Measurements from ENCODE around the gene TAMM41. TPM values are rescaled to one million over a fixed set of nuclear protein-coding genes. Genes with fewer than 3 reads are reported as not detected.

Gene TAMM41
- total and polyA plus RNA-seq, 10 of the 15 experiments (the other 5 are each of a cell fraction or from before 2014, with no cell fraction given): 10.4 to 36.6 (median 18.3) TPM

DNA sequence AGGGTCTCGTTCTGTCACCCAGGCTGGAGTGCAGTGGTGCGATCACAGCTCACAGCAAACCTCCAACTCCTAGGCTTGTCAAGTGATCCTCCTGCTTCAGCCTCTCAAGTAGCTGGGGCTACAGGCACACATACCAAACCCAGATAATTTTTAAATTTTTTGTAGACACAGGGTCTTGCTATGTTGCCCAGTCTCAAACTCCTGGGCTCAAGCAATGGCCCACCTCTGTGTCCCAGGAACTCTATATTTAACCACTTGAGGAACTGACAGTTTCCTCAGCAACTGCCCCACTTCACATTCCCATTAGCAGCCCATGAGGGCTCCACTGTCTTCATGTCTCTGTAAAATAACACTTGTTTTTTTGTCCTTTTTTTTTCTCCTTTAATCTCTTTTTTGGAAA, 68.4 kb downstream of the TAMM41 start:
- Histone ChIP-seq H3K4me2 (ENCODE audit: control insufficient read depth, insufficient read depth) (no peak overlapping the region), H3K27ac (ENCODE audit: control insufficient read depth, insufficient read depth) (no peak overlapping the region), H3K27me3 (replicated peaks in 1 of 2; ENCODE audit: control insufficient read depth in 2 of 2, insufficient read depth in 2 of 2, low read length in 1 of 2) (no peaks in the 10 kb centered on the region), H2AFZ (ENCODE audit: control insufficient read depth, low read depth, low read length) (no peak overlapping the region), H3K4me1 (ENCODE audit: control insufficient read depth, insufficient read depth, low read length) (no peaks in the 10 kb centered on the region), H4K20me1 (ENCODE audit: control insufficient read depth, insufficient read depth) (no peaks in the 10 kb centered on the region), H3K79me2 (ENCODE audit: control insufficient read depth, insufficient read depth, low read length) (no peaks in the 10 kb centered on the region), H3K9ac (ENCODE audit: control insufficient read depth, insufficient read depth, low read length) (no peak overlapping the region), H3K36me3 (ENCODE audit: control insufficient read depth in 2 of 2, insufficient read depth in 2 of 2, low read length in 1 of 2) (no peaks in the 10 kb centered on the region), H3K9me3 (replicated peaks; ENCODE audit: control insufficient read depth, insufficient read depth, low read length) (no peaks in the 10 kb centered on the region), H3K4me3 (no peak overlapping the region)
- ATAC-seq: no peak
- no peak for DNase-seq (ENCODE audit: low read depth, low spot score)
- POLR2A ChIA-PET: no interaction called here
- RAD21 ChIA-PET (ENCODE audit: unreplicated experiment): no interaction called here
- in situ Hi-C loops (cut with MboI) (no loop called here), intact Hi-C loops (cut with micrococcal nuclease; ENCODE audit: unreplicated experiment) (no loop called here)
- SMC1A ChIA-PET (ENCODE audit: uncharacterized antibody, unreplicated experiment): no interaction called here
- BruUV-seq (replicated peaks): no TSS peak
- WGBS (ENCODE audit: insufficient coverage, insufficient replicate concordance, low lambda C conversion rate, missing lambda C conversion rate): 100% methylated on average over 2 of the region's 2 CpGs
- CTCF ChIA-PET: no interaction called here
- FAIRE-seq: no peak
- TF ChIP-seq ATF7 (IDR thresholded peaks at IDR 0.05; ENCODE audit: low read depth): no peak
- TF ChIP-seq POLR2A (IDR thresholded peaks at IDR 0.05; ENCODE audit: low read depth, low read length): no peak
- TF ChIP-seq CBX5 (IDR thresholded peaks at IDR 0.05; ENCODE audit: low read depth): no peak
- TF ChIP-seq ZNF24 (IDR thresholded peaks at IDR 0.05): no peak
- TF ChIP-seq, protein P1, sequence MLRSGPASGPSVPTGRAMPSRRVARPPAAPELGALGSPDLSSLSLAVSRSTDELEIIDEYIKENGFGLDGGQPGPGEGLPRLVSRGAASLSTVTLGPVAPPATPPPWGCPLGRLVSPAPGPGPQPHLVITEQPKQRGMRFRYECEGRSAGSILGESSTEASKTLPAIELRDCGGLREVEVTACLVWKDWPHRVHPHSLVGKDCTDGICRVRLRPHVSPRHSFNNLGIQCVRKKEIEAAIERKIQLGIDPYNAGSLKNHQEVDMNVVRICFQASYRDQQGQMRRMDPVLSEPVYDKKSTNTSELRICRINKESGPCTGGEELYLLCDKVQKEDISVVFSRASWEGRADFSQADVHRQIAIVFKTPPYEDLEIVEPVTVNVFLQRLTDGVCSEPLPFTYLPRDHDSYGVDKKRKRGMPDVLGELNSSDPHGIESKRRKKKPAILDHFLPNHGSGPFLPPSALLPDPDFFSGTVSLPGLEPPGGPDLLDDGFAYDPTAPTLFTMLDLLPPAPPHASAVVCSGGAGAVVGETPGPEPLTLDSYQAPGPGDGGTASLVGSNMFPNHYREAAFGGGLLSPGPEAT (IDR thresholded peaks at IDR 0.05; ENCODE audit: low read depth): no peak
- TF ChIP-seq, protein P2, sequence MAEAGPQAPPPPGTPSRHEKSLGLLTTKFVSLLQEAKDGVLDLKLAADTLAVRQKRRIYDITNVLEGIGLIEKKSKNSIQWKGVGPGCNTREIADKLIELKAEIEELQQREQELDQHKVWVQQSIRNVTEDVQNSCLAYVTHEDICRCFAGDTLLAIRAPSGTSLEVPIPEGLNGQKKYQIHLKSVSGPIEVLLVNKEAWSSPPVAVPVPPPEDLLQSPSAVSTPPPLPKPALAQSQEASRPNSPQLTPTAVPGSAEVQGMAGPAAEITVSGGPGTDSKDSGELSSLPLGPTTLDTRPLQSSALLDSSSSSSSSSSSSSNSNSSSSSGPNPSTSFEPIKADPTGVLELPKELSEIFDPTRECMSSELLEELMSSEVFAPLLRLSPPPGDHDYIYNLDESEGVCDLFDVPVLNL (IDR thresholded peaks at IDR 0.05; ENCODE audit: low read depth, low read length): no peak
- TF ChIP-seq SIX5 (IDR thresholded peaks at IDR 0.05; ENCODE audit: low read depth, low read length, severe bottlenecking): no peak
- TF ChIP-seq BCL11A (IDR thresholded peaks at IDR 0.05; ENCODE audit: low read depth, low read length): no peak
- TF ChIP-seq, protein P3, sequence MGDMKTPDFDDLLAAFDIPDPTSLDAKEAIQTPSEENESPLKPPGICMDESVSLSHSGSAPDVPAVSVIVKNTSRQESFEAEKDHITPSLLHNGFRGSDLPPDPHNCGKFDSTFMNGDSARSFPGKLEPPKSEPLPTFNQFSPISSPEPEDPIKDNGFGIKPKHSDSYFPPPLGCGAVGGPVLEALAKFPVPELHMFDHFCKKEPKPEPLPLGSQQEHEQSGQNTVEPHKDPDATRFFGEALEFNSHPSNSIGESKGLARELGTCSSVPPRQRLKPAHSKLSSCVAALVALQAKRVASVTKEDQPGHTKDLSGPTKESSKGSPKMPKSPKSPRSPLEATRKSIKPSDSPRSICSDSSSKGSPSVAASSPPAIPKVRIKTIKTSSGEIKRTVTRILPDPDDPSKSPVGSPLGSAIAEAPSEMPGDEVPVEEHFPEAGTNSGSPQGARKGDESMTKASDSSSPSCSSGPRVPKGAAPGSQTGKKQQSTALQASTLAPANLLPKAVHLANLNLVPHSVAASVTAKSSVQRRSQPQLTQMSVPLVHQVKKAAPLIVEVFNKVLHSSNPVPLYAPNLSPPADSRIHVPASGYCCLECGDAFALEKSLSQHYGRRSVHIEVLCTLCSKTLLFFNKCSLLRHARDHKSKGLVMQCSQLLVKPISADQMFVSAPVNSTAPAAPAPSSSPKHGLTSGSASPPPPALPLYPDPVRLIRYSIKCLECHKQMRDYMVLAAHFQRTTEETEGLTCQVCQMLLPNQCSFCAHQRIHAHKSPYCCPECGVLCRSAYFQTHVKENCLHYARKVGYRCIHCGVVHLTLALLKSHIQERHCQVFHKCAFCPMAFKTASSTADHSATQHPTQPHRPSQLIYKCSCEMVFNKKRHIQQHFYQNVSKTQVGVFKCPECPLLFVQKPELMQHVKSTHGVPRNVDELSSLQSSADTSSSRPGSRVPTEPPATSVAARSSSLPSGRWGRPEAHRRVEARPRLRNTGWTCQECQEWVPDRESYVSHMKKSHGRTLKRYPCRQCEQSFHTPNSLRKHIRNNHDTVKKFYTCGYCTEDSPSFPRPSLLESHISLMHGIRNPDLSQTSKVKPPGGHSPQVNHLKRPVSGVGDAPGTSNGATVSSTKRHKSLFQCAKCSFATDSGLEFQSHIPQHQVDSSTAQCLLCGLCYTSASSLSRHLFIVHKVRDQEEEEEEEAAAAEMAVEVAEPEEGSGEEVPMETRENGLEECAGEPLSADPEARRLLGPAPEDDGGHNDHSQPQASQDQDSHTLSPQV (IDR thresholded peaks at IDR 0.05): no peak
- TF ChIP-seq, protein P4, sequence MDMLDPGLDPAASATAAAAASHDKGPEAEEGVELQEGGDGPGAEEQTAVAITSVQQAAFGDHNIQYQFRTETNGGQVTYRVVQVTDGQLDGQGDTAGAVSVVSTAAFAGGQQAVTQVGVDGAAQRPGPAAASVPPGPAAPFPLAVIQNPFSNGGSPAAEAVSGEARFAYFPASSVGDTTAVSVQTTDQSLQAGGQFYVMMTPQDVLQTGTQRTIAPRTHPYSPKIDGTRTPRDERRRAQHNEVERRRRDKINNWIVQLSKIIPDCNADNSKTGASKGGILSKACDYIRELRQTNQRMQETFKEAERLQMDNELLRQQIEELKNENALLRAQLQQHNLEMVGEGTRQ (IDR thresholded peaks at IDR 0.05; ENCODE audit: borderline replicate concordance, low read depth, low read length): no peak
- TF ChIP-seq TBL1XR1 (IDR thresholded peaks at IDR 0.05; ENCODE audit: low read depth, low read length): no peak
- no peak for TF ChIP-seq MEF2B (IDR thresholded peaks at IDR 0.05; ENCODE audit: partially characterized antibody, poor library complexity, severe bottlenecking)
- TF ChIP-seq SREBF2 (IDR thresholded peaks at IDR 0.05; ENCODE audit: low read length): no peak
- TF ChIP-seq, protein P5, sequence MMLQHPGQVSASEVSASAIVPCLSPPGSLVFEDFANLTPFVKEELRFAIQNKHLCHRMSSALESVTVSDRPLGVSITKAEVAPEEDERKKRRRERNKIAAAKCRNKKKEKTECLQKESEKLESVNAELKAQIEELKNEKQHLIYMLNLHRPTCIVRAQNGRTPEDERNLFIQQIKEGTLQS (IDR thresholded peaks at IDR 0.05; ENCODE audit: borderline replicate concordance, extremely low read depth, low read depth, low read length): no peak
- TF ChIP-seq, protein P6, sequence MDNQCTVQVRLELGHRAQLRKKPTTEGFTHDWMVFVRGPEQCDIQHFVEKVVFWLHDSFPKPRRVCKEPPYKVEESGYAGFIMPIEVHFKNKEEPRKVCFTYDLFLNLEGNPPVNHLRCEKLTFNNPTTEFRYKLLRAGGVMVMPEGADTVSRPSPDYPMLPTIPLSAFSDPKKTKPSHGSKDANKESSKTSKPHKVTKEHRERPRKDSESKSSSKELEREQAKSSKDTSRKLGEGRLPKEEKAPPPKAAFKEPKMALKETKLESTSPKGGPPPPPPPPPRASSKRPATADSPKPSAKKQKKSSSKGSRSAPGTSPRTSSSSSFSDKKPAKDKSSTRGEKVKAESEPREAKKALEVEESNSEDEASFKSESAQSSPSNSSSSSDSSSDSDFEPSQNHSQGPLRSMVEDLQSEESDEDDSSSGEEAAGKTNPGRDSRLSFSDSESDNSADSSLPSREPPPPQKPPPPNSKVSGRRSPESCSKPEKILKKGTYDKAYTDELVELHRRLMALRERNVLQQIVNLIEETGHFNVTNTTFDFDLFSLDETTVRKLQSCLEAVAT (IDR thresholded peaks at IDR 0.05): no peak
- TF ChIP-seq RB1 (IDR thresholded peaks at IDR 0.05; ENCODE audit: borderline replicate concordance): no peak
- TF ChIP-seq CBX3 (IDR thresholded peaks at IDR 0.05; ENCODE audit: borderline replicate concordance, low read depth): no peak

Measured in GM12878 (cell line).